ENCODE results near the gene PRICKLE1. TPM values are rescaled to one million over a fixed set of nuclear protein-coding genes. Genes with fewer than 3 reads are reported as not detected.

Gene PRICKLE1
- total and polyA plus RNA-seq, 2 experiments from 2014 or later = 16.5 to 25.9 TPM

GRCh38 chr12:42603246-42603990 is 13.9 kb upstream of the PRICKLE1 start:
- no peak for TF ChIP-seq EZH2 (IDR thresholded peaks at IDR 0.05; ENCODE audit: borderline replicate concordance)
- no peak for TF ChIP-seq CTCF (IDR thresholded peaks at IDR 0.05; ENCODE audit: poor library complexity)
- no peak for TF ChIP-seq EZH2phosphoT487 (IDR thresholded peaks at IDR 0.05; ENCODE audit: low read depth, severe bottlenecking, unreplicated experiment)
- H3K27me3 ChIP-seq = no peaks in the 10 kb centered on the region
- no peak overlapping the region for H3K4me3 ChIP-seq
- H3K27ac ChIP-seq = no peak overlapping the region
- H2AFZ ChIP-seq = no peak overlapping the region
- no peaks in the 10 kb centered on the region for H3K79me2 ChIP-seq
- no peaks in the 10 kb centered on the region for H4K20me1 ChIP-seq (ENCODE audit: insufficient read depth, poor library complexity, severe bottlenecking)
- no peaks in the 10 kb centered on the region for H3K9me3 ChIP-seq (ENCODE audit: low read depth)
- H3K36me3 ChIP-seq (replicated peaks; ENCODE audit: insufficient read depth, low read depth) = no peaks in the 10 kb centered on the region
- no peak overlapping the region for H3K4me2 ChIP-seq
- H3K4me1 ChIP-seq (ENCODE audit: insufficient read depth) = no peaks in the 10 kb centered on the region
- H3K9me2 ChIP-seq (replicated peaks; ENCODE audit: insufficient read depth) = no peaks in the 10 kb centered on the region
- 63% methylated on average over 6 of the region's 6 CpGs for WGBS (ENCODE audit: low lambda C conversion rate, missing lambda C conversion rate)
- no peak for DNase-seq (ENCODE audit: low spot score)

GRCh38 chr12:42593874-42594273 is 4.3 kb upstream of the PRICKLE1 start:
- peak; percentile 23 for DNase-seq (ENCODE audit: low spot score)
- Histone ChIP-seq H3K4me2 (peak overlapping the region; percentile 39), H3K27me3 (no peaks in the 10 kb centered on the region), H4K20me1 (ENCODE audit: insufficient read depth, poor library complexity, severe bottlenecking) (no peaks in the 10 kb centered on the region), H3K27ac (no peak overlapping the region), H3K9me3 (ENCODE audit: low read depth) (no peaks in the 10 kb centered on the region), H3K79me2 (peaks cover 6% of the 10 kb centered on the region), H3K9me2 (replicated peaks; ENCODE audit: insufficient read depth) (no peaks in the 10 kb centered on the region), H2AFZ (no peak overlapping the region), H3K4me3 (no peak overlapping the region), H3K36me3 (replicated peaks; ENCODE audit: insufficient read depth, low read depth) (no peaks in the 10 kb centered on the region), H3K4me1 (ENCODE audit: insufficient read depth) (peaks cover 11% of the 10 kb centered on the region)
- WGBS (ENCODE audit: low lambda C conversion rate, missing lambda C conversion rate) = 29% methylated on average over 2 of the region's 2 CpGs
- TF ChIP-seq EZH2phosphoT487 (IDR thresholded peaks at IDR 0.05; ENCODE audit: low read depth, severe bottlenecking, unreplicated experiment) (peak; percentile 95), EZH2 (IDR thresholded peaks at IDR 0.05; ENCODE audit: borderline replicate concordance) (no peak)

- Histone ChIP-seq H2AFZ (peak overlapping the region; percentile 63), H3K27me3 (no peaks in the 10 kb centered on the region)
These were observed 886 bp upstream of the PRICKLE1 start for GRCh38 chr12:42590330-42590934.

More at GRCh38 chr12:42590330-42590934, 886 bp upstream of the PRICKLE1 start:
- DNase-seq (ENCODE audit: low spot score) = peak; percentile 30
- 5% methylated on average over 25 of the region's 25 CpGs for WGBS (ENCODE audit: low lambda C conversion rate, missing lambda C conversion rate)
- Histone ChIP-seq H3K9me3 (ENCODE audit: low read depth) (no peaks in the 10 kb centered on the region), H3K4me3 (peak overlapping the region; percentile 22), H3K79me2 (peaks cover 37% of the 10 kb centered on the region), H3K9me2 (replicated peaks; ENCODE audit: insufficient read depth) (no peaks in the 10 kb centered on the region), H4K20me1 (ENCODE audit: insufficient read depth, poor library complexity, severe bottlenecking) (no peaks in the 10 kb centered on the region), H3K4me2 (peak overlapping the region; percentile 83), H3K27ac (peak overlapping the region; percentile 65), H3K36me3 (replicated peaks; ENCODE audit: insufficient read depth, low read depth) (no peaks in the 10 kb centered on the region), H3K4me1 (ENCODE audit: insufficient read depth) (peaks cover 18% of the 10 kb centered on the region)
- peak; percentile 12 for TF ChIP-seq CTCF (IDR thresholded peaks at IDR 0.05; ENCODE audit: poor library complexity)
- TF ChIP-seq EZH2phosphoT487 (IDR thresholded peaks at IDR 0.05; ENCODE audit: low read depth, severe bottlenecking, unreplicated experiment) = no peak

All from hepatocyte (in vitro differentiated cells).